K562 (cell line): ENCODE results near the gene CACNA2D2. TPM values are rescaled to one million over a fixed set of nuclear protein-coding genes. Genes with fewer than 3 reads are reported as not detected.

Source experiments
- polyA plus RNA-seq, 8 experiments: library from polyadenylated mRNA; depleted of rRNA in 4 of 8; stranded (reverse) in 5 of 8; unstranded in 3 of 8; fragments of >200 nt; fragmentation: Nextera tagmentation in 2 of 8; fragmentation: Illumina TruSeq in 1 of 8; extraction: Ambion mirVana in 2 of 8; extraction: Trizol in 1 of 8; gene quantifications; 2 replicates each; pipeline versions ENCODE4 v1.2.1 to v1.2.3, GENCODE V29; 2011 to 2014; ENCODE audit warnings: inconsistent platforms in 1 of 8, missing spikeins in 1 of 8
- small RNA-seq: library from RNA; depleted of rRNA; stranded (forward); fragments of <200 nt; gene quantifications from one replicate; pipeline ENCODE3, GENCODE V24; 2014
- total RNA-seq, 7 experiments: library from RNA; depleted of rRNA in 6 of 7; stranded (reverse); fragments of >200 nt in 6 of 7; fragmentation: Illumina TruSeq in 2 of 7; extraction: Trizol in 2 of 7; gene quantifications; 2 replicates each; pipeline versions ENCODE4 v1.2.1 to v1.2.3, GENCODE V29; 2011 to 2021; ENCODE audit warnings: low replicate concordance in 1 of 7

The CACNA2D2 gene
- total and polyA plus RNA-seq, 9 of the 15 experiments (the other 6 are each of a cell fraction or from before 2014, with no cell fraction given), result 0.11 to 0.58 (median 0.36) TPM; not detected in 2

Small RNA genes lying within 50 kb of the gene (small RNA-seq; reads per million reads assigned to genes)
- 4.9 reads per million, percentile 92 among the genes with 10 or more reads in this experiment for gene RNA5SP131

Other genes with a start within 250 kb of the CACNA2D2 start
Only the 7 nearest of the 18 such genes appear.
- gene NPRL2, start 152.9 kb downstream of the CACNA2D2 start, total RNA-seq (2014; rRNA removed), result 23.1 and 35.9 TPM in 2 replicates
- gene NPRL2, start 152.9 kb downstream of the CACNA2D2 start, total RNA-seq (2014; rRNA removed; fragmentation: Illumina TruSeq; extraction: Trizol), result 14.9 and 17.4 TPM in 2 replicates
- 18.1 and 23.1 TPM in 2 replicates for gene NPRL2, start 152.9 kb downstream of the CACNA2D2 start, total RNA-seq (2015; rRNA removed; fragmentation: Illumina TruSeq; extraction: Trizol)
- gene NPRL2, start 152.9 kb downstream of the CACNA2D2 start, total RNA-seq (2021), result 17.6 and 25.4 TPM in 2 replicates
- gene NPRL2, start 152.9 kb downstream of the CACNA2D2 start, polyA plus RNA-seq (2011; rRNA removed), result 40.4 and 47.7 TPM in 2 replicates
- gene NPRL2, start 152.9 kb downstream of the CACNA2D2 start, polyA plus RNA-seq (2014; fragmentation: Illumina TruSeq; extraction: Trizol), result 23.2 and 24.4 TPM in 2 replicates
- gene NPRL2, start 152.9 kb downstream of the CACNA2D2 start, polyA plus RNA-seq (2014; fragmentation: Nextera tagmentation; extraction: Ambion mirVana), result 10 to 100 TPM; 27.5 to 40.4 TPM
- 26.0 and 33.8 TPM in 2 replicates for gene NPRL2, start 152.9 kb downstream of the CACNA2D2 start, polyA plus RNA-seq (2014; rRNA removed)
- 13.8 and 18.8 TPM in 2 replicates for gene CYB561D2, start 152.8 kb downstream of the CACNA2D2 start, total RNA-seq (2014; rRNA removed)
- gene CYB561D2, start 152.8 kb downstream of the CACNA2D2 start, total RNA-seq (2014; rRNA removed; fragmentation: Illumina TruSeq; extraction: Trizol), result 5.1 and 8.9 TPM in 2 replicates
- 9.4 and 10.0 TPM in 2 replicates for gene CYB561D2, start 152.8 kb downstream of the CACNA2D2 start, total RNA-seq (2015; rRNA removed; fragmentation: Illumina TruSeq; extraction: Trizol)
- 13.6 and 15.1 TPM in 2 replicates for gene CYB561D2, start 152.8 kb downstream of the CACNA2D2 start, total RNA-seq (2021)
- gene CYB561D2, start 152.8 kb downstream of the CACNA2D2 start, polyA plus RNA-seq (2011; rRNA removed), result 12.3 and 15.3 TPM in 2 replicates
- gene CYB561D2, start 152.8 kb downstream of the CACNA2D2 start, polyA plus RNA-seq (2014; fragmentation: Illumina TruSeq; extraction: Trizol), result 6.4 and 10.0 TPM in 2 replicates
- gene CYB561D2, start 152.8 kb downstream of the CACNA2D2 start, polyA plus RNA-seq (2014; fragmentation: Nextera tagmentation; extraction: Ambion mirVana), result 1 to 10 TPM; 4.2 to 9.1 TPM
- gene CYB561D2, start 152.8 kb downstream of the CACNA2D2 start, polyA plus RNA-seq (2014; rRNA removed), result 13.6 and 16.6 TPM in 2 replicates
- gene TMEM115, start 144.1 kb downstream of the CACNA2D2 start, total RNA-seq (2014; rRNA removed), result 26.9 and 31.3 TPM in 2 replicates
- gene TMEM115, start 144.1 kb downstream of the CACNA2D2 start, total RNA-seq (2014; rRNA removed; fragmentation: Illumina TruSeq; extraction: Trizol), result 4.0 and 5.9 TPM in 2 replicates
- 14.1 and 14.4 TPM in 2 replicates for gene TMEM115, start 144.1 kb downstream of the CACNA2D2 start, total RNA-seq (2015; rRNA removed; fragmentation: Illumina TruSeq; extraction: Trizol)
- gene TMEM115, start 144.1 kb downstream of the CACNA2D2 start, total RNA-seq (2021), result 22.5 and 24.8 TPM in 2 replicates
- gene TMEM115, start 144.1 kb downstream of the CACNA2D2 start, polyA plus RNA-seq (2011; rRNA removed), result 8.3 and 13.0 TPM in 2 replicates
- 16.3 and 16.5 TPM in 2 replicates for gene TMEM115, start 144.1 kb downstream of the CACNA2D2 start, polyA plus RNA-seq (2014; fragmentation: Illumina TruSeq; extraction: Trizol)
- gene TMEM115, start 144.1 kb downstream of the CACNA2D2 start, polyA plus RNA-seq (2014; fragmentation: Nextera tagmentation; extraction: Ambion mirVana), result 1 to 10 TPM; 1.6 to 2.7 TPM
- gene TMEM115, start 144.1 kb downstream of the CACNA2D2 start, polyA plus RNA-seq (2014; rRNA removed), result 17.1 and 17.3 TPM in 2 replicates
- gene C3orf18, start 64.1 kb upstream of the CACNA2D2 start, total RNA-seq (2014; rRNA removed), result 0.95 and 1.3 TPM in 2 replicates
- 0.83 and 1.1 TPM in 2 replicates for gene C3orf18, start 64.1 kb upstream of the CACNA2D2 start, total RNA-seq (2014; rRNA removed; fragmentation: Illumina TruSeq; extraction: Trizol)
- gene C3orf18, start 64.1 kb upstream of the CACNA2D2 start, total RNA-seq (2015; rRNA removed; fragmentation: Illumina TruSeq; extraction: Trizol), result 0.94 and 1.4 TPM in 2 replicates
- 0.65 and 2.0 TPM in 2 replicates for gene C3orf18, start 64.1 kb upstream of the CACNA2D2 start, total RNA-seq (2021)
- 2.3 and 3.9 TPM in 2 replicates for gene C3orf18, start 64.1 kb upstream of the CACNA2D2 start, polyA plus RNA-seq (2011; rRNA removed)
- gene C3orf18, start 64.1 kb upstream of the CACNA2D2 start, polyA plus RNA-seq (2014; fragmentation: Illumina TruSeq; extraction: Trizol), result 0.91 and 1.5 TPM in 2 replicates
- gene C3orf18, start 64.1 kb upstream of the CACNA2D2 start, polyA plus RNA-seq (2014; fragmentation: Nextera tagmentation; extraction: Ambion mirVana), result under 1 TPM; 0.01 to 0.14 TPM
- gene C3orf18, start 64.1 kb upstream of the CACNA2D2 start, polyA plus RNA-seq (2014; rRNA removed), result 0.38 and 0.82 TPM in 2 replicates
- 8.0 and 13.7 TPM in 2 replicates for gene HEMK1, start 65.9 kb upstream of the CACNA2D2 start, total RNA-seq (2014; rRNA removed)
- gene HEMK1, start 65.9 kb upstream of the CACNA2D2 start, total RNA-seq (2014; rRNA removed; fragmentation: Illumina TruSeq; extraction: Trizol), result 8.0 and 10.9 TPM in 2 replicates
- gene HEMK1, start 65.9 kb upstream of the CACNA2D2 start, total RNA-seq (2015; rRNA removed; fragmentation: Illumina TruSeq; extraction: Trizol), result 9.7 and 11.4 TPM in 2 replicates
- gene HEMK1, start 65.9 kb upstream of the CACNA2D2 start, total RNA-seq (2021), result 15.9 and 16.8 TPM in 2 replicates
- gene HEMK1, start 65.9 kb upstream of the CACNA2D2 start, polyA plus RNA-seq (2011; rRNA removed), result 12.1 and 13.5 TPM in 2 replicates
- 12.3 and 13.2 TPM in 2 replicates for gene HEMK1, start 65.9 kb upstream of the CACNA2D2 start, polyA plus RNA-seq (2014; fragmentation: Illumina TruSeq; extraction: Trizol)
- gene HEMK1, start 65.9 kb upstream of the CACNA2D2 start, polyA plus RNA-seq (2014; fragmentation: Nextera tagmentation; extraction: Ambion mirVana), result 1 to 10 TPM; 2.0 to 5.2 TPM
- gene HEMK1, start 65.9 kb upstream of the CACNA2D2 start, polyA plus RNA-seq (2014; rRNA removed), result 13.9 and 17.8 TPM in 2 replicates
- gene CISH, start 108.1 kb upstream of the CACNA2D2 start, total RNA-seq (2014; rRNA removed), result 18.3 and 34.5 TPM in 2 replicates
- gene CISH, start 108.1 kb upstream of the CACNA2D2 start, total RNA-seq (2014; rRNA removed; fragmentation: Illumina TruSeq; extraction: Trizol), result 5.1 and 6.9 TPM in 2 replicates
- gene CISH, start 108.1 kb upstream of the CACNA2D2 start, total RNA-seq (2015; rRNA removed; fragmentation: Illumina TruSeq; extraction: Trizol), result 12.8 and 15.2 TPM in 2 replicates
- gene CISH, start 108.1 kb upstream of the CACNA2D2 start, total RNA-seq (2021), result 47.7 and 48.8 TPM in 2 replicates
- 24.8 and 59.4 TPM in 2 replicates for gene CISH, start 108.1 kb upstream of the CACNA2D2 start, polyA plus RNA-seq (2011; rRNA removed)
- 41.9 and 52.8 TPM in 2 replicates for gene CISH, start 108.1 kb upstream of the CACNA2D2 start, polyA plus RNA-seq (2014; fragmentation: Illumina TruSeq; extraction: Trizol)
- gene CISH, start 108.1 kb upstream of the CACNA2D2 start, polyA plus RNA-seq (2014; fragmentation: Nextera tagmentation; extraction: Ambion mirVana), result 1 to 10 TPM; 1.7 to 3.5 TPM
- gene CISH, start 108.1 kb upstream of the CACNA2D2 start, polyA plus RNA-seq (2014; rRNA removed), result 29.2 and 38.1 TPM in 2 replicates
- gene MAPKAPK3, start 113.5 kb upstream of the CACNA2D2 start, total RNA-seq (2014; rRNA removed), result 43.3 and 51.5 TPM in 2 replicates
- gene MAPKAPK3, start 113.5 kb upstream of the CACNA2D2 start, total RNA-seq (2014; rRNA removed; fragmentation: Illumina TruSeq; extraction: Trizol), result 29.9 and 33.3 TPM in 2 replicates
- gene MAPKAPK3, start 113.5 kb upstream of the CACNA2D2 start, total RNA-seq (2015; rRNA removed; fragmentation: Illumina TruSeq; extraction: Trizol), result 40.0 and 41.2 TPM in 2 replicates
- gene MAPKAPK3, start 113.5 kb upstream of the CACNA2D2 start, total RNA-seq (2021), result 49.6 and 55.1 TPM in 2 replicates
- gene MAPKAPK3, start 113.5 kb upstream of the CACNA2D2 start, polyA plus RNA-seq (2011; rRNA removed), result 56.4 and 60.2 TPM in 2 replicates
- 54.0 and 55.2 TPM in 2 replicates for gene MAPKAPK3, start 113.5 kb upstream of the CACNA2D2 start, polyA plus RNA-seq (2014; fragmentation: Illumina TruSeq; extraction: Trizol)
- gene MAPKAPK3, start 113.5 kb upstream of the CACNA2D2 start, polyA plus RNA-seq (2014; fragmentation: Nextera tagmentation; extraction: Ambion mirVana), result 10 to 100 TPM in 1 of 2 experiments, 1 to 10 TPM in 1; 8.0 to 12.2 TPM
- gene MAPKAPK3, start 113.5 kb upstream of the CACNA2D2 start, polyA plus RNA-seq (2014; rRNA removed), result 34.5 and 47.2 TPM in 2 replicates